Measurements from ENCODE around the gene KATNAL1.
"Not testable (repeated sequence)": the region's sequence is repeated elsewhere in the genome, so short reads cannot be mapped to it uniquely, and the experiment has no call there.

The KATNAL1 gene

GRCh38 chr13:30295116-30295515, 12.2 kb downstream of the KATNAL1 start:
- in situ Hi-C loops (cut with HindIII; ENCODE audit: low sequenced_read_pairs): no loop called here

- in situ Hi-C loops (cut with HindIII; ENCODE audit: low sequenced_read_pairs): no loop called here
These were observed 13.3 kb downstream of the KATNAL1 start for GRCh38 chr13:30294004-30294403.

GRCh38 chr13:30292325-30292724, 15.0 kb downstream of the KATNAL1 start:
- in situ Hi-C loops (cut with HindIII; ENCODE audit: low sequenced_read_pairs): no loop called here

GRCh38 chr13:30290812-30291436, 16.4 kb downstream of the KATNAL1 start:
- in situ Hi-C loops (cut with HindIII; ENCODE audit: low sequenced_read_pairs): no loop called here

GRCh38 chr13:30289533-30289932, 17.8 kb downstream of the KATNAL1 start:
- in situ Hi-C loops (cut with HindIII; ENCODE audit: low sequenced_read_pairs): no loop called here

- in situ Hi-C loops (cut with HindIII; ENCODE audit: low sequenced_read_pairs): not testable (repeated sequence)
These were observed 21.3 kb downstream of the KATNAL1 start for GRCh38 chr13:30286059-30286458.

GRCh38 chr13:30276178-30276577, 31.2 kb downstream of the KATNAL1 start:
- in situ Hi-C loops (cut with HindIII; ENCODE audit: low sequenced_read_pairs): no loop called here

GRCh38 chr13:30274083-30274482, 33.3 kb downstream of the KATNAL1 start:
- in situ Hi-C loops (cut with HindIII; ENCODE audit: low sequenced_read_pairs): no loop called here

- in situ Hi-C loops (cut with HindIII; ENCODE audit: low sequenced_read_pairs): not testable (repeated sequence)
These were observed 37.3 kb downstream of the KATNAL1 start for GRCh38 chr13:30270035-30270434.

GRCh38 chr13:30268673-30269072, 38.7 kb downstream of the KATNAL1 start:
- in situ Hi-C loops (cut with HindIII; ENCODE audit: low sequenced_read_pairs): no loop called here

GRCh38 chr13:30266756-30267155, 40.6 kb downstream of the KATNAL1 start:
- in situ Hi-C loops (cut with HindIII; ENCODE audit: low sequenced_read_pairs): no loop called here

- in situ Hi-C loops (cut with HindIII; ENCODE audit: low sequenced_read_pairs): not testable (repeated sequence)
These were observed 48.1 kb downstream of the KATNAL1 start for GRCh38 chr13:30259149-30259733.

GRCh38 chr13:30257468-30258099, 49.8 kb downstream of the KATNAL1 start:
- in situ Hi-C loops (cut with HindIII; ENCODE audit: low sequenced_read_pairs): no loop called here

GRCh38 chr13:30256713-30257467, 50.5 kb downstream of the KATNAL1 start:
- in situ Hi-C loops (cut with HindIII; ENCODE audit: low sequenced_read_pairs): no loop called here

- in situ Hi-C loops (cut with HindIII; ENCODE audit: low sequenced_read_pairs): no loop called here
These were observed 51.7 kb downstream of the KATNAL1 start for GRCh38 chr13:30255696-30256095.

- in situ Hi-C loops (cut with HindIII; ENCODE audit: low sequenced_read_pairs): no loop called here
These were observed 53.5 kb downstream of the KATNAL1 start for GRCh38 chr13:30253830-30254229.

GRCh38 chr13:30247406-30247805, 59.9 kb downstream of the KATNAL1 start:
- in situ Hi-C loops (cut with HindIII; ENCODE audit: low sequenced_read_pairs): no loop called here

GRCh38 chr13:30241532-30241931, 65.8 kb downstream of the KATNAL1 start:
- in situ Hi-C loops (cut with HindIII; ENCODE audit: low sequenced_read_pairs): no loop called here

GRCh38 chr13:30240608-30241007, 66.7 kb downstream of the KATNAL1 start:
- in situ Hi-C loops (cut with HindIII; ENCODE audit: low sequenced_read_pairs): no loop called here

- in situ Hi-C loops (cut with HindIII; ENCODE audit: low sequenced_read_pairs): no loop called here
These were observed 72.1 kb downstream of the KATNAL1 start for GRCh38 chr13:30235216-30235615.

GRCh38 chr13:30234619-30235162, 72.7 kb downstream of the KATNAL1 start:
- in situ Hi-C loops (cut with HindIII; ENCODE audit: low sequenced_read_pairs): no loop called here

Data from DLD1 (cell line).